HG03159 (cell line): ENCODE measurements around the gene DXO.
"Not testable (repeated sequence)": the region's sequence is repeated elsewhere in the genome, so short reads cannot be mapped to it uniquely, and the experiment has no call there.

Source experiments
- ATAC-seq: cut with Tn5 transposase; IDR thresholded peaks from one replicate; pipeline ENCODE4 v1.9.1; 2021; ENCODE audit warnings: mild to moderate bottlenecking, moderate library complexity; ENCODE audit not compliant: unreplicated experiment

DXO gene

DNA sequence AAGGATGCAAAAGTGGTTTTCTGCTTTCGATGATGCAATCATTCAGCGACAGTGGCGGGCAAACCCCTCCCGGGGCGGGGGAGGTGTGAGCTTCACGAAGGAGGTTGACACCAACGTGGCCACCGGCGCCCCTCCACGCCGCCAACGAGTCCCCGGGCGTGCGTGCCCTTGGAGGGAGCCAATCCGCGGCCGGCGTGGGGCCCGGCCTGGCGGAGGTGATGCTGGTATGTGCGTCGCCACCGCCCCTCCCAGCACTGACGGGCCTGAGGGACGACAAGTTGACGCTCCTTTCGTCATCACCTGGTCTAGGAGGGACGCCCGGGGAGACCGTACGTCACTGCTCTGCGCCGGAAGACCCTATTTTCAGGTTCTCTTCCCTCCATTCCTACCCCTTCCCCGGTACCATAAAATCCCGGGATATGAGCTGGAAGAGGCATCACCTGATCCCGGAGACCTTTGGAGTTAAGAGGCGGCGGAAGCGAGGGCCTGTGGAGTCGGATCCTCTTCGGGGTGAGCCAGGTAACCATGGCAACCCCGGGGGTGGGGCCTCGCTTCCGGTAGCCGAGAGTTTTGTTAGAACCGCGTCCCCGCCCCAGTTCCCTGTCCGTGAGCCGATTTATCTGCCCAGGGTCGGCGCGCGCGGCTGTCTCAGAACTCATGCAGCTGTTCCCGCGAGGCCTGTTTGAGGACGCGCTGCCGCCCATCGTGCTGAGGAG lies at the start of gene DXO:
TSS of gene DXO (minus strand) at position 146 of the 716 bp plus-strand sequence. CDS start 463 bp downstream, outside the sequence.
- ATAC-seq: peak; percentile 82

DNA sequence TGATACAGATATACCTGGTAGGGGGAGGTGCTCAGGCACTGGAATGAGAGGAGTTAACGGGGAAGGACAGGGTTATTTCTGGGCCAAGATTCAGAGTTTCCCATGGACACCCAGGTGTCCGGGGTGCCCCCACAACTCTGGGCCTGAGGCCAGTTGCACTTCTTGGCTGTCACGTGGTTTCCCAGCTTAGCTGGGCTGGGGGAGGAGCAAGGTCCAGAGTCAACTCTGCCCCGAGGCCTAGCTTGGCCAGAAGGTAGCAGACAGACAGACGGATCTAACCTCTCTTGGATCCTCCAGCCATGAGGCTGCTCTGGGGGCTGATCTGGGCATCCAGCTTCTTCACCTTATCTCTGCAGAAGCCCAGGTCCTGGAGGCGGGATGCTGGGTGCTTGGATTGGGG lies 42.6 kb upstream of the DXO start, which contains the start of gene C4B:
TSS of gene C4B (plus strand) at position 249 of the 400 bp plus-strand sequence. CDS start at position 300, 51 bp downstream.
- not testable (repeated sequence) for ATAC-seq

DNA sequence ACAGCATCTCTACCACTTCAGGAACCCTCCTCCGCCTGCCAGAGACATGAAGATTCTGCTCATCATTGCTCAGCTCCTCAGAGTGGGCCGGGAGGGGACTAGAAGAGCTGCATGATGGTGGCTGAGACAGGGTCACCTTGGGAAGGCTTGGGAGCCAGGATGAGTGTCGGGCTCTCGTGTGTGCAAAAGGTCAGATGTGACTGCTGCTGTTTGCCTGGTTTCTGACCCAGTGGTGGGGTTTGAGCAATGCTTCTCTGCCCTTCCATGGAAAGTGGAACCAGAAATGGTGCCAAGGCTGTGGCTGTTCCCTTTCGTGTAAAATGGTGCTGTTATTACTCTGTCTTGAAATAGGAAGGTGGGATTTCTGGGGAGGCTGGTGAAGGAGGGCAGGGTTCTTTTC lies 41.8 kb upstream of the DXO start:
- ATAC-seq: not testable (repeated sequence)

DNA sequence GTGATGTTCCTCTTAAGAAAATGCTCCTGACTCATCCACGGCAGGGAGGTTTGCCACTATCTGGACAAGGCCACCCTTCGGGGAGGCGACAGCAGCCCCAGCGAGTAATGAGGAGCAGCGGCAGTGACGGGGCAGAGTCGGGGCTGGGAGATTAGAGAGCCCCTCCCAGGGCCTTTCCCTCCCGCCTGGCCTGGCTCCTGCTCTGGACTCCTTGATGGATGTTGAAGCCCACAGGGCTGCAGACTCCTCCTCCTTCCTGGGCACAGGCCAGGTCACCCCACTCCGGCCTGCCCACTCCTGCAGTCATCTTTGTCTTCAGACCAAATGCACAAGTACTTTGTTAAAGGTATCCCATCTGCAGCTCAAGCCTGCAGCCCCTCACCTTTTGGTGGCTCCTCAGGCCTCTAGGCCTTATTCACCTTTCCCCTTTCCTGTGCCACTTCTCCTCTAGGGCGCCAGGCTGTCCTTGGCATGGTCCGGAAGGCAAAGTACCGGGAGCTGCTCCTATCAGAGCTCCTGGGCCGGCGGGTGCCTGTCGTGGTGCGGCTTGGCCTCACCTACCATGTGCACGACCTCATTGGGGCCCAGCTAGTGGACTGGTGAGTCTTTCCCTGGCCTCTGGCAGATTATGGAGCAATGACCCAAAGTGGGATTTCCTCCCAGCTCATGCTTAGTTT lies 41.1 kb upstream of the DXO start:
- ATAC-seq: not testable (repeated sequence)

DNA sequence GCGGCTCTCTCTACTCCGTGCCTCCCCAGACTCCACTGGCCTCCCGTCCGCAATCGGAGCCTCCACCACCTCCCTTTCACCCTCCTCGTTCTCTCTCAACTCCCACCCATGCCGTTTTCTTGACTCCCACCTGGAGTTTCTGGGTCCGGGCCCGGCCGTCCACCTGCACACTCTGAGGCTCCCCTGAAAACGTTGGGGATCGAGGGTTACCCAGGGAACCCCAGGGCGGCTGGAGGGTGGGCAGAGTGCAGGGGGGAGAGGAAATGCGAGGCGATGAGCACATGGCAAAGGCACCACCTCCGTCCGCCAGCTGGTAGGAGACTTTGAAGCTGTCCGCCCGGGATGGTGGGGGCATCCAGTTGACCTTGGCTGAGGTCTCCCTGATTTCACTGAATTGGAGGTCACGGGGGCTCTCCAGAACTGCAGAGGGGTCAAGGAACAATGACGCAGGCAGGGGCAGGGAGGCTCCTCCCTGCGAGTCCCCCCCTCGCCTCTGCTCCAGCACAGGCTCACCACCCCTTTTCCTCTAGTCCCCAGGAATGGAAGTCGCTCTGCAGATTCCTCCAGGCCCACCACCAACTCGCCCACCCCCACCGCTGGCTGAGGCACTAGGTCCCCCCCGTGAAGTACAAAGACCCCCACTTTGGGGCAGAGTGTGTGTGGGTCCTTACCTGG lies 39.1 kb upstream of the DXO start:
- not testable (repeated sequence) for ATAC-seq

DNA sequence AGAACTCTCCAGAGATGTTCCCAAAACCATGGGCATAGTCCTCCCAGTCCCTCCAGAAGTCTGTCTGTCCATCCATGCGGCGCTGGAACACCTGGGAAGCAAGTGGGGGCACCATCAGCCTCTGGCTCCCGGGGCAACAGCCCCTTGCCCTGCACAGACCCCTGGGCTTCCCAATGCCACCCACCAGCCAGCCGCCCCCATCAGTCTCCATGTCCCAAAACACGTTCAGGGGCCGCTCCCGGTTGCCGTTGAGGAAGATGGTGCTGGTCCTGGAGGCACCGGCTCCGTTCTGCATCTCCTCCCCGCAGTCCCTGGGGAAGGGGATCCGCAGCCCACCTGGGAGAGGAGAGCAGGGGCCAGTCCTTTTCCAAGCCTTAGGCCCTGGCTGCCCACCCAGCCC lies 37.6 kb upstream of the DXO start:
- not testable (repeated sequence) for ATAC-seq

DNA sequence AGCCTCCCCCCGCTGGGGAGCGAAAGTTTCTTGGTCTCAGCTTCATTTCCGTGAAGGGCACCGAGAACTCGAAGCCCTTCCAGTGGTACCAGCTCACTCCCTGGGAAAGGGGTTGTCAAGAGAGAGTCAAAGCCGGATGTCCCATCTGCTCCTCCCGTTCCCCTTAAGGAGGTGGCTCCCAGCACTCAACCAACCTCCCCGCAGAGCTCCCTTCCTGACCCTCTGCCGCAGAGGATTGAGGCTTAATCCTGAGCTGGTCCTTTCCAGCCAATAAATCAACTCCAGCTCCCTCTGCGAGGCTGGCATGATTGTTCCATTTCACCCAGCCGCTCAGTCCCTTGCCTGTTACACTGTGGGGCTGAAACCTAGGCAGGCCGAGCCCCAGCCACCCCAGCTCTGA lies 36.7 kb upstream of the DXO start:
- not testable (repeated sequence) for ATAC-seq

DNA sequence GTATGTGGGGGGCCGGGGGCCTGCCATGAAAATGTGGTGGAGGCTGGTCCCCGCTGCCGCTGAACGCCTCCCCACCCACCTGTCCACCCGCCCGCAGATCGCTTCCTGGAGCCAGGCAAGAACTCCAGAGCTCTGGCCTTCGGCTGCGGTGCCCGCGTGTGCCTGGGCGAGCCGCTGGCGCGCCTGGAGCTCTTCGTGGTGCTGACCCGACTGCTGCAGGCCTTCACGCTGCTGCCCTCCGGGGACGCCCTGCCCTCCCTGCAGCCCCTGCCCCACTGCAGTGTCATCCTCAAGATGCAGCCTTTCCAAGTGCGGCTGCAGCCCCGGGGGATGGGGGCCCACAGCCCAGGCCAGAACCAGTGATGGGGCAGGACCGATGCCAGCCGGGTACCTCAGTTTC lies 36.1 kb upstream of the DXO start:
- not testable (repeated sequence) for ATAC-seq

DNA sequence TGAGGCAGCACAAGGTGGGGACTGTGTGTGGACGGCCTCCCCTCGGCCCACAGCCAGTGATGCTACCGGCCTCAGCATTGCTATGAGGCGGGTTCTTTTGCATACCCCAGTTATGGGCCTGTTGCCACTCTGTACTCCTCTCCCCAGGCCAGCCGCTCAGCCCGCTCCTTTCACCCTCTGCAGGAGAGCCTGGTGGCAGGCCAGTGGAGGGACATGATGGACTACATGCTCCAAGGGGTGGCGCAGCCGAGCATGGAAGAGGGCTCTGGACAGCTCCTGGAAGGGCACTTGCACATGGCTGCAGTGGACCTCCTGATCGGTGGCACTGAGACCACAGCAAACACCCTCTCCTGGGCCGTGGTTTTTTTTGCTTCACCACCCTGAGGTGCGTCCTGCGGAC lies 35.1 kb upstream of the DXO start:
- not testable (repeated sequence) for ATAC-seq

DNA sequence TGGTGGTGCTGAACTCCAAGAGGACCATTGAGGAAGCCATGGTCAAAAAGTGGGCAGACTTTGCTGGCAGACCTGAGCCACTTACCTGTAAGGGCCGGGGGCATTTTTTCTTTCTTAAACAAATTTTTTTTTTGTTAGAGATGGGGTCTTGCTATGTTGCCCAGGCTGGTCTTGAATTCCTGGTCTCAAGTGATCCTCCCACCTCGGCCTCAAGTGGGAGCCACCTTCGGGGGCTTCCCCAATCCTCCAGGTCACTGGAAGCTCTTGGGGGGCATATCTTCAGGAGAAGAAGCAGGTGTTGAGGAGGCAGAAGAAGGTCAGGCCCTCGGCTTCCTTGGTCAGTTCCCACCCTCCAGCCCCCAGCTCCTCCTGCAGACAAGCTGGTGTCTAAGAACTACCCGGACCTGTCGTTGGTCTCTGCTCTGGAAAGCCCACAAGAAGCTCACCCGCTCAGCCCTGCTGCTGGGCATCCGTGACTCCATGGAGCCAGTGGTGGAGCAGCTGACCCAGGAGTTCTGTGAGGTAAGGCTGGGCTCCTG lies 34.1 kb upstream of the DXO start:
- ATAC-seq: not testable (repeated sequence)

DNA sequence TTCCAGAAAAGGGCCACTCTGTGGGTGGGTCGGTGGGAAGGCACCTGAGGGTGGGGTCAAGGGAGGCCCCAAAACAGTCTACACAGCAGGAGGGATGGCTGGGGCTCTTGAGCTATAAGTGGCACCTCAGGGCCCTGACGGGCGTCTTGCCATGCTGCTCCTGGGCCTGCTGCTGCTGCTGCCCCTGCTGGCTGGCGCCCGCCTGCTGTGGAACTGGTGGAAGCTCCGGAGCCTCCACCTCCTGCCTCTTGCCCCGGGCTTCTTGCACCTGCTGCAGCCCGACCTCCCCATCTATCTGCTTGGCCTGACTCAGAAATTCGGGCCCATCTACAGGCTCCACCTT lies 33.6 kb upstream of the DXO start:
- ATAC-seq: not testable (repeated sequence)

DNA sequence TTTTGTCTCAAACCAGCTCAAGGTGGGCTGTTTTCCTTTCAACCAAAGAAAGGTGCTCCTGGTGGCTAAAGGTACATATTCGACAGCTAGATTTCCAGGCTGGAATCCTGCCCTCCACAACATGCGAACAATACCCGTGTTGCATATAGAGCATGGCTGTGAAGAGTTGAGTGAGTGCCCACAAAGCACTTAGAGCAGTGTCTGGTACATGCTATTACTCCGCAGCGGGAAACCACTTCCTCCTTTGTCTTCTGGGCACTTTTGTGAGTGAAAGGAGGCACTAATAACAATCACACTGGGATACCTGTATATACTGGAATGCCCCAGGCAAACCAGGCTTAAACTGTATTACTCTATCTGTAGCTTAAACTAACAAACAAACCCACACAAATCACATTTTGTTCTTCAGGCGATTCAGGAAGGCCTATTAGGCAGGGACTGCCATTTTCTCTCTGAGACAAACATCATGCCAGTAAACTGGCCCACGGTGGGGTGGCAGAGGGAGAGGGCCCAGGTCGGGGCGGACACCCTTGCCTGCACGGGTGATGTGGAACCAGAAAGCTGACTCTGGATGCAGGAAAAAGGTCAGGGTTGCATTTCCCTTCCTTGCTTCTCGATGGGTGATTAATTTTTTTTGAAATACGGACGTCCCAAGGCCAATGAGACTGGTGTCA lies 33.1 kb upstream of the DXO start:
- ATAC-seq: not testable (repeated sequence)

DNA sequence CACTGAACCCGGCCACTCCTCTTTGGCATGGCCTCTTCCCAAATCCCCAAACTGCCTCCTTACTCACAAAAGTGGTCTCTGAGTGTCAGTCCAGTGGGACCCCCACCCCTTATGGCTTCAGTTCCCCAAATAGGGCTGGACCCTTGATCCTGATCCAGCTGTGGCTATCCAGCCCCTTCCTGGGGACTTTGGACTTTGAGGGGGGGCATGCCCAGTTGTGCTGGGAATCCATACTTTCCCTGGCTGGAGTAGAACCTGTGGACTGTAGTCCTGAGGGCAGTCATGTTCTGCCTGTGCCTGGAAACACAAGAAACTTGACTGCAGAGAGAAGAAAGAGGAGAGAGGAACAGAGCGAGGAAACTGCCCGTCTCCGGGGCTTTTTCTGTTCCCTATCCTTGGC lies 32.5 kb upstream of the DXO start:
- not testable (repeated sequence) for ATAC-seq

DNA sequence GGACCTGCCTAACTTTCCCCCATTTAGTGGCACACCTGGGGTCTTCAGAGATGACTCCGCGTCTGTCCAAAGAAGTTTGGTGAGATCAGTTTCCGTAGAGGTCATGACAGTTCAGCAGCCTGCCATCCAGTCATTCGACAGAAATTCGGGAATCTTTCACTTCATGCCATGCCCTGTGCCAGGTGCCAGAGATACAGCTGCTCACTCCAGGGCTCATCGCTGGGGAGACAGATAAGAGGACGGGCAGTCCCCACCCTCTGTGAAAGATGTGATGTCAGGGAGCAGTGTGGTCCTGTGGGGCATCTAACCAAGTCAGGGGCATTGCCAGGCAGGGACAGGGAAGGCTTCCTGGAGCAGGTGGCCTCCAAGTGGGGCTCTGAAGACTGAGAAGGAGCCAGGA lies 31.4 kb upstream of the DXO start:
- not testable (repeated sequence) for ATAC-seq

DNA sequence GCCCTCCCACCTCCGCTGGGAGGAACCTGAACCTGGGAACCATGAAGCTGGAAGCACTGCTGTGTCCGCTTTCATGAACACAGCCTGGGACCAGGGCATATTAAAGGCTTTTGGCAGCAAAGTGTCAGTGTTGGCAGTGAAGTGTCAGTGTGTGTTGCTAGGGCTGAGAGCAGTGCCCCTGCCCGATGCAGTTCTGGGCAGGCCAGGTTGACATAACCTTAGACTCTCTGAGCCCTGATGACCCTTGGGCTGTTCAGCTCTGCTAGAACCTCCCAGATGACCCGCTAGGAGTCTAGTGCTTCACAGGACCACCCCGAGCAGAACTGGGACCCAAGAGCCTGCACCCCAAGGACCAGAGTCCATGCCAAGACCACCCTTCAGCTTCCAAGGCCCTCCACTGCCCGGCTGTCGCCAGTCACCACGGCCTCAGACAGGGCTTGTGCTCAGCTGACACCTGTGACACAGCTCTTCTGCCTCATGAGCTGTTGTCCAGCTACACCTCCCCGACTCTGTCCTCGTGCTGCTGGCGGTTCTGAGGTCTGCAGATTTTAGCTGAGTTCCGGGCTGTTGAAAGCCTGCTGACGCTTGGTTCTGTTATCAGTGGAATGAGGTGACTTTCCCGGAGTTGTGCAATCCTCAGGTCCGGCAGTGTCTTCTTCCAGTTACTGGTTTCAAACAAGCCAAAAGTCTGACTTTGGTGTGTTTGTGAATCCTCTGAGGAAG lies 30.8 kb upstream of the DXO start:
- not testable (repeated sequence) for ATAC-seq

DNA sequence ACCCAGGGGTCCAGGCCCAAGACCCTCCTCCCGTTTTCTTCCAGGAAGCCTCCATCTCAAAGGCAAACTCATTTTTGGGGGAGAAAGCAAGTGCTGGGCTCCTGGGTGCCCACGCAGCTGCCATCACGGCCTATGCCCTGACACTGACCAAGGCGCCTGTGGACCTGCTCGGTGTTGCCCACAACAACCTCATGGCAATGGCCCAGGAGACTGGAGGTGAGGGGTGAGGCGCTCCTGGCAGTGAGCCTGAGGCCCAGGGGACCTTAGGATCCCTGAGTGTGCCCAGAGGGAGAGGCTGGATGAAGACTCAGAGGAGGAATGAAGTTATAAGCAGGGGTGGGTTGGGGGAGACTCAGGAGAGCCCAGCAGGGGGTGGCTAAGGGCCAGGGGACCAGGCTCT lies 24.4 kb upstream of the DXO start:
- not testable (repeated sequence) for ATAC-seq

DNA sequence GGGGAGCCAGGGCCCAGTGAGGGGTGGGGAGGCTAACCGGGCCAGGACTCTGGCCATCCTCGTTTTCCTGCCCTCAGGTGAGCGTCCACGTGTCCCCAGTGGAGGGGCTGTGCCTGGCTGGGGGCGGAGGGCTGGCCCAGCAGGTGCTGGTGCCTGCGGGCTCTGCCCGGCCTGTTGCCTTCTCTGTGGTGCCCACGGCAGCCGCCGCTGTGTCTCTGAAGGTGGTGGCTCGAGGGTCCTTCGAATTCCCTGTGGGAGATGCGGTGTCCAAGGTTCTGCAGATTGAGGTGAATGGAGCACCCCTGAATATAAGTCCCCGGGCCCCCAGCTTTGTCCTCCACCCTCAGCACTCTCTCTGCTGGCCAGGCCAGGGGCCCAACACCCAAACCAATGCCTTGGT lies 22.5 kb upstream of the DXO start:
- ATAC-seq: not testable (repeated sequence)

DNA sequence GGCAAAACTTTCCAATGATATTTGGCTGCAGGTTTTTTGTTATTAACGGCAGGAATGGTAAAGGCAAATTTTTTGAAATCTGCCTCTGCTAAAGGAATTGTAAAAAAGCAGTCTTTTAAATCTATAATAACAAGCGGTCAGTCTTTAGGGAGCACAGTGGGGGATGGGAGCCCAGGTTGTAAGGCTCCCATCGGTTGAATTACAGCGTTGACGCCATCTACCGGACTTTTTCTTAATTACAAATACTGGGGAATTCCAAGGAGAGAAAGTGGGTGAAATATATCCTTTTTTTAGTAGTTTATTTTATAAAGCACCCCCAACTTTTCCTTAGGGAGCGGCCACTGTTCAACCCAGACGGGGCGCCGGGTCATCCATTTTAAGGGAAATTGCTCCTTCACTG lies 17.4 kb upstream of the DXO start:
- not testable (repeated sequence) for ATAC-seq

DNA sequence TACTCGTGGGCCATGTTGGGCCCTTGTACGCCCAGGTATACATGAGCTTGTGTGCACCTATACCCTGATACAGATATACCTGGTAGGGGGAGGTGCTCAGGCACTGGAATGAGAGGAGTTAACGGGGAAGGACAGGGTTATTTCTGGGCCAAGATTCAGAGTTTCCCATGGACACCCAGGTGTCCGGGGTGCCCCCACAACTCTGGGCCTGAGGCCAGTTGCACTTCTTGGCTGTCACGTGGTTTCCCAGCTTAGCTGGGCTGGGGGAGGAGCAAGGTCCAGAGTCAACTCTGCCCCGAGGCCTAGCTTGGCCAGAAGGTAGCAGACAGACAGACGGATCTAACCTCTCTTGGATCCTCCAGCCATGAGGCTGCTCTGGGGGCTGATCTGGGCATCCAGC lies 9.8 kb upstream of the DXO start, which contains the start of gene C4A:
TSS of gene C4A (plus strand) at position 314 of the 400 bp plus-strand sequence. CDS start at position 365, 51 bp downstream.
- not testable (repeated sequence) for ATAC-seq

DNA sequence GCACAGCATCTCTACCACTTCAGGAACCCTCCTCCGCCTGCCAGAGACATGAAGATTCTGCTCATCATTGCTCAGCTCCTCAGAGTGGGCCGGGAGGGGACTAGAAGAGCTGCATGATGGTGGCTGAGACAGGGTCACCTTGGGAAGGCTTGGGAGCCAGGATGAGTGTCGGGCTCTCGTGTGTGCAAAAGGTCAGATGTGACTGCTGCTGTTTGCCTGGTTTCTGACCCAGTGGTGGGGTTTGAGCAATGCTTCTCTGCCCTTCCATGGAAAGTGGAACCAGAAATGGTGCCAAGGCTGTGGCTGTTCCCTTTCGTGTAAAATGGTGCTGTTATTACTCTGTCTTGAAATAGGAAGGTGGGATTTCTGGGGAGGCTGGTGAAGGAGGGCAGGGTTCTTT lies 9.1 kb upstream of the DXO start:
- ATAC-seq: not testable (repeated sequence)
